ENCODE data around the gene TCAIM.
"Not testable (repeated sequence)": the region's sequence is repeated elsewhere in the genome, so short reads cannot be mapped to it uniquely, and the experiment has no call there.

TCAIM gene

DNA sequence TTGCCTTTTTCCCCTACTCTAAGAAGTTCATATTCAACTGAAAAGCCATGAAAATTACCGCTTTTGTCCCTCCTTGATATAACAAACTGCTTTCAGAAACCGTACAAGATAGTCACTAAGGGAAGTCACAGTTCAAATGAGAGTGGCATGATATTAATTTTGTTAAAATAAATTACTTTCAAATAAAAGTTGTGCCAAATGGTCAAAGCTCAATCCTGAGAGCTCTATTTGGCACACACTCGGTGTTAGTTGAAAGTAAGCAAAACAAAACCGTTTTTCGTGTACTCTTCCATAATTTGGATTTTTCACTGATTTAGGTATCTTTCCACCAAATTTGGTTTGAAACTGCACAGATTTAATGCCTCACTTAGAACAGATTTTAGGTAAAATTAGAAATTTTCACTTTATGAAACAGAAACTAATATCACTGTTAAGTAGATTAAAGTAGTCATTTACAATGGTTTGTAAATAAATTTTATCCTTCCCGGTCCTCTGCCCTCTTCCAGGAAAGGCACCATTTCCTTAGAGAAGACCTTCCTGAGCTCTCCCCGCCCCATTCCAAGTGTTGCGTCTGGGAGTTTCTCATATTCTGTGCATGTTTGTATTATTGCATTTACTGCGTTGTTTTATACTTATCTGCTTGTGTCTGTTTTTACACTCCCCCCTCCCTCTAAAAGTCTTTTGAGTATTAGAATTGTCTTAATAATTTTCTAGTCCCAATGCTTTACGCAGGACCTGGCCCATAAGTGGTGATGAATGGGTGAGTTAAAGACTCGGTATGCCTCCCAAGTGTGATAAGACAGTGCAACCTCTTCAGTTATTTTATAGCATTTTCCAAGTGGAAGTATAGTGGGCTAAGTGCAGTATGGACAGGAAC is 853 bp downstream of the TCAIM start:
- in situ Hi-C loops (cut with HindIII; ENCODE audit: low sequenced_read_pairs): no loop called here
- DNase-seq (ENCODE audit: low read depth, low spot score): peak; percentile 12
- peak overlapping the region; percentile 72 for H3K4me3 ChIP-seq (ENCODE audit: low read depth, low read length)
- TF ChIP-seq, protein P1, sequence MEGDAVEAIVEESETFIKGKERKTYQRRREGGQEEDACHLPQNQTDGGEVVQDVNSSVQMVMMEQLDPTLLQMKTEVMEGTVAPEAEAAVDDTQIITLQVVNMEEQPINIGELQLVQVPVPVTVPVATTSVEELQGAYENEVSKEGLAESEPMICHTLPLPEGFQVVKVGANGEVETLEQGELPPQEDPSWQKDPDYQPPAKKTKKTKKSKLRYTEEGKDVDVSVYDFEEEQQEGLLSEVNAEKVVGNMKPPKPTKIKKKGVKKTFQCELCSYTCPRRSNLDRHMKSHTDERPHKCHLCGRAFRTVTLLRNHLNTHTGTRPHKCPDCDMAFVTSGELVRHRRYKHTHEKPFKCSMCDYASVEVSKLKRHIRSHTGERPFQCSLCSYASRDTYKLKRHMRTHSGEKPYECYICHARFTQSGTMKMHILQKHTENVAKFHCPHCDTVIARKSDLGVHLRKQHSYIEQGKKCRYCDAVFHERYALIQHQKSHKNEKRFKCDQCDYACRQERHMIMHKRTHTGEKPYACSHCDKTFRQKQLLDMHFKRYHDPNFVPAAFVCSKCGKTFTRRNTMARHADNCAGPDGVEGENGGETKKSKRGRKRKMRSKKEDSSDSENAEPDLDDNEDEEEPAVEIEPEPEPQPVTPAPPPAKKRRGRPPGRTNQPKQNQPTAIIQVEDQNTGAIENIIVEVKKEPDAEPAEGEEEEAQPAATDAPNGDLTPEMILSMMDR (IDR thresholded peaks at IDR 0.05; ENCODE audit: low read depth, low read length): no peak

DNA sequence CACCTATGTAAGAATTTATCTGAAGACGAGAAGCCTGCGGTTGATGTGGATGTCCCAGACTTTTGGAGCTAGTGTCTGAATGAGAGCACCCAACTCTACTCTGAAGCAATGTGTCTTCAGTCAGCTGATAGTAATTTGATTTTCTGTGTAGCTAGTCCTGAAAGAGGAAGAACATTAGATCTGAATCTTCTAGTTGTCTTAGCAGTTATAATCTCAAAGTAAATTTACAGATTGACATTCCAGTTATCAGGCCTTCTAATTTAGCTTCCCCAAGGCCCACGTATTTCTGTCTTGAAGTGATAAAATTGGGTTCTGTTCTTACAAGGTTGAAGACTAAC is 1.5 kb downstream of the TCAIM start:
- in situ Hi-C loops (cut with HindIII; ENCODE audit: low sequenced_read_pairs): no loop called here
- no peak for DNase-seq (ENCODE audit: low read depth, low spot score)
- TF ChIP-seq, protein P1 (IDR thresholded peaks at IDR 0.05; ENCODE audit: low read depth, low read length): no peak
- H3K4me3 ChIP-seq (ENCODE audit: low read depth, low read length): no peak overlapping the region

DNA sequence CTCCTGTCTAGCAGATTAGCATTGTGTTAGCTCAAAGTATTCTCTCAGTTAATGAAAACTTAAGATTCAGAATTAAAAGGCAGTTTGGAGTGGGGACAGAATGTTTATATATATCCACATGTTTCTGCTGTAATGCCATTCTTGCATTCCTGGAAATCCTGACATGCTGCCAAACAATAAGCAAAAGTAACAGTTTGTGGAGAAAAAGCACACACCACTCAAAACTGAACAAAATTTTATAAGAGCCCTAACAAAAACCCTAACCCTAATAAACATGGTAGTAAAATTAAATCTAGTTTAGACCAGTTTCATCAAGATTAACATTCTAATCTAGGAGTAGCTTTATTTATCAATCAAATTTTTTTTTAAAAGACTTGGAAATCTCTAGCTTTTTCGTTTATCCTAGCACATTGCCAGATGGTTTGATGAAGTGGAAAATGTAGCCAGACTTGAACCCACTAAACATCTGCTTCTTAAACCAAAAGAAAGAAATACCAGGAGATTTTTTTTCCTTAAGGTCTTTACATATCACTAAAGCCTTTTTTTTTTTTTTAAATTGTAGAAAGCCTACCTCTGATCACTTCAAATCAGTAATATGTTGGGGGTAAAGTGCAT is 3.7 kb downstream of the TCAIM start:
- in situ Hi-C loops (cut with HindIII; ENCODE audit: low sequenced_read_pairs): no loop called here
- peak; percentile 78 for DNase-seq (ENCODE audit: low read depth, low spot score)
- H3K4me3 ChIP-seq (ENCODE audit: low read depth, low read length): no peak overlapping the region
- TF ChIP-seq, protein P1 (IDR thresholded peaks at IDR 0.05; ENCODE audit: low read depth, low read length): no peak

DNA sequence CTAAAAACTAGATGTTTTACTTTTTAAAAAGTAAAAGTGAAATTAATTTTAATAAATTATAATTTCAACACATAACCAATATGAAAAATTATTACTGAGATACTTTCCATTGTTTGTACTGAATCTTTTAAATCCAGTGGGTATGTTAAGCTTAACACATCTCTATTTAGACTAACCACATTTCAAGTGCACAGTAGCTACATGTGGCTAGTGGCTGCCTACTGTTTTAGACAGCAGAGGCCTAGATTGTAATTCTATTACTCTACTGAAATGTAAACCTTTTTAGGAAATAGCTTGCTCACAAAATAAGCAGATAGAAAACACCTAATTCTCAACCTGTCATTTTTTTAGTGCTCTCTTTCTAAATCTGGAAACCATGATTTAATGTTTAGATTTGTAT is 4.9 kb downstream of the TCAIM start:
- no peak overlapping the region for H3K4me3 ChIP-seq (ENCODE audit: low read depth, low read length)
- no peak for DNase-seq (ENCODE audit: low read depth, low spot score)
- TF ChIP-seq, protein P1 (IDR thresholded peaks at IDR 0.05; ENCODE audit: low read depth, low read length): no peak
- in situ Hi-C loops (cut with HindIII; ENCODE audit: low sequenced_read_pairs): no loop called here

DNA sequence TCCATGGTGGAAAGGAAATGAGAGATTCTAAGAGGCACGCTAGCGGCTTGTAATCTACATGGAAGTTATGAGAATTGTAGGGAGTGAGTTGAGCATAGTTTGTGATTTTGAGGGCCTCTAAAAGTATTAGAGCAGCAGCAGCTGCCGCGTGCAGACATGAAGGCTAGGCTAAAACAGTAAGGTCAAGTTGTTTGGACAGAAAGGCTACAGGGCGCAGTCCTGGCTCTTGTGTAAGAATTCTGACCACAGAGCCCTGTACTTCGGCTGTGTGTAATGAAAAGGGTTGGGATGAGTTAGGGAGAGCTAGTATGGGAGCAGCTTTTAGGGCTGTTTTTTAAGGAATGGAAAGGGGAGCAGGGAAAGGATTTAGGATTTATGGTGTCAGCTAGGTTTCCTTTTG is 8.0 kb downstream of the TCAIM start:
- DNase-seq (ENCODE audit: low read depth, low spot score); in situ Hi-C loops (cut with HindIII; ENCODE audit: low sequenced_read_pairs); H3K4me3 ChIP-seq (ENCODE audit: low read depth, low read length): not testable (repeated sequence)

DNA sequence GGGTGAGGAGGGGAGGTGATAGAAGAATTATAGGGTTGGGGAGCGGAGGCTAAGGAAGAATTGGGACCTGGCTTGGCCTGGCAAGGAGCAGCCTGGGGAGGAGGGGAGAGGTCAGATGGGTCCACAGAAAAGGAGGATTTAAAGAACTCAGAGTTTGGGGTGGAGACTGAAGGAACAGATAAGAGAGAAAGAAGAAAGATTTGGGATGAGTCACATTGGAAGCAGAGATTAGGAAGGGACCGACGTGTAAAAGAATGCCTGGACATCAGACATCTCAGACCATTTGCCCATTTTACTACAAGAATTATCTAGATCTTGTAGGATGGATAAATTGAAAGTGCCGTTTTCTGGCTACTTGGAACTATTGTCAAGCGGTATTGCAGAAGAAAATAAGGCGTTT is 10.4 kb downstream of the TCAIM start:
- in situ Hi-C loops (cut with HindIII; ENCODE audit: low sequenced_read_pairs): no loop called here
- no peak overlapping the region for H3K4me3 ChIP-seq (ENCODE audit: low read depth, low read length)
- DNase-seq (ENCODE audit: low read depth, low spot score): no peak
- TF ChIP-seq, protein P1 (IDR thresholded peaks at IDR 0.05; ENCODE audit: low read depth, low read length): no peak

DNA sequence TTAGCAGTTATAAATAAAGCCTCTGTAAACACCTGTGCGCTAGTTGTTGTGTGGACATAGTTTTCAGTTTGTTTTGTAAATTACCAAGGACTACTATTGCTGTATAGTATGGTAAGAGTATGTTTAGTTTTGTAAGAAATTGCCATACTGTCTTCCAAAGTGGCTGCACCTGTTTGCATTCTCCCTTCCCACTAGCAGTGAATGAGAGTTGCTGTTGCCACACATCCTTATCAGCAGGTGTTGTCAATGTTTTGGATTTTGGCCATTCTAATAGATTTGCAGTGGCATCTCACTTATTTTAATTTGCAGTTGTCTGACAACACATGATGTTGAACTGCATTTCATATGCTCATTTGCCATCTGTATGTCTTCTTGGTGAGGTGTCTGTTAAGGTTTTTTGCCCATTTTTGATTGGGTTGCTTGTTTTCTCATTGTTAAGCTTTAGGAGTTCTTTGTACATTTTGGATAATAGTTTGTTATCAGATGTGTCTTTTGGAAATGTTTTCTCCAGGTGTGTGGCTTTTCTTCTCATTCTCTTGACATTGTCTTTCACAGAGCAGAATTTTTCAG is 14.9 kb downstream of the TCAIM start:
- TF ChIP-seq, protein P1 (IDR thresholded peaks at IDR 0.05; ENCODE audit: low read depth, low read length): no peak
- DNase-seq (ENCODE audit: low read depth, low spot score): no peak
- H3K4me3 ChIP-seq (ENCODE audit: low read depth, low read length): no peak overlapping the region
- in situ Hi-C loops (cut with HindIII; ENCODE audit: low sequenced_read_pairs): no loop called here
